B cell (primary cell): ENCODE measurements around the gene ARHGDIG. TPM values are rescaled to one million over a fixed set of nuclear protein-coding genes. Genes with fewer than 3 reads are reported as not detected.

Source experiments
- ATAC-seq: fragments of 200-7000 bp; cut with Tn5 transposase; one replicate; pipeline ENCODE4 v1.10.0; 2021; ENCODE audit warnings: low read depth, mild to moderate bottlenecking, moderate number of reproducible peaks, moderate library complexity
- CTCF ChIA-PET: fragments of 350-600 bp; sonication (Branson Sonifier 250); formaldehyde crosslinking; loops from one replicate; lab custom pipeline; 2021; ENCODE audit warnings: antibody characterized with exemption, inconsistent platforms; lab: Charles Lee
- POLR2A ChIA-PET: fragments of 350-600 bp; sonication (Branson Sonifier 250); formaldehyde crosslinking; loops from one replicate; lab custom pipeline; 2021; ENCODE audit warnings: antibody characterized with exemption; lab: Charles Lee
- DNase-seq: peaks from one replicate; pipeline ENCODE4 v3.0.0; 2013
- H2AFZ ChIP-seq: 2 replicates; pipeline ENCODE4 v1.6.1; 2012; ENCODE audit warnings: mild to moderate bottlenecking, low read depth, low read length; ENCODE audit not compliant: insufficient read depth, poor library complexity, severe bottlenecking
- H3K27ac ChIP-seq, 2 donors: 1 replicate in 1 of 2; 2 replicates in 1 of 2; pipeline ENCODE4 v1.5.1; 2012 to 2013; ENCODE audit warnings: low read length in 2 of 2, mild to moderate bottlenecking in 2 of 2, moderate library complexity in 1 of 2
- H3K27me3 ChIP-seq, 4 experiments: fragments of 200-600 bp in 1 of 4; sonication (generic) in 1 of 4; replicated peaks in 1 of 4; 1 replicate in 2 of 4; 2 replicates in 2 of 4; pipeline versions ENCODE4 v1.6.1 to v1.7.0; 2013 to 2016; ENCODE audit warnings: low read length in 3 of 4, mild to moderate bottlenecking in 2 of 4, mixed read lengths in 1 of 4, moderate library complexity in 1 of 4; ENCODE audit not compliant: insufficient read depth in 4 of 4, control insufficient read depth in 3 of 4; ENCODE audit errors: control extremely low read depth in 1 of 4
- H3K36me3 ChIP-seq, 2 experiments: replicated peaks in 1 of 2; 1 replicate in 1 of 2; 2 replicates in 1 of 2; pipeline versions ENCODE4 v1.6.1 to v1.7.1; 2013; ENCODE audit warnings: low read length in 1 of 2; ENCODE audit not compliant: insufficient read depth in 2 of 2, control insufficient read depth in 1 of 2; ENCODE audit errors: control extremely low read depth in 1 of 2, extremely low read depth in 1 of 2
- H3K4me1 ChIP-seq, 2 donors: fragments of 200-600 bp in 1 of 2; sonication (generic) in 1 of 2; 1 replicate in 1 of 2; 2 replicates in 1 of 2; pipeline versions ENCODE4 v1.5.1 to v1.6.1; 2013 to 2017; ENCODE audit warnings: low read length in 2 of 2; ENCODE audit not compliant: control insufficient read depth in 2 of 2, insufficient read depth in 2 of 2
- H3K4me2 ChIP-seq: replicated peaks from 2 replicates; pipeline ENCODE3; 2012; ENCODE audit warnings: mild to moderate bottlenecking, low read depth, low read length; ENCODE audit not compliant: poor library complexity, severe bottlenecking
- H3K4me3 ChIP-seq, 5 experiments: fragments of 200-600 bp in 1 of 5; sonication (generic) in 1 of 5; 1 replicate in 3 of 5; 2 replicates in 2 of 5; pipeline versions ENCODE4 v1.5.1 to v1.7.0; 2011 to 2016; ENCODE audit warnings: low read length in 4 of 5, mild to moderate bottlenecking in 4 of 5, low read depth in 2 of 5, control low read depth in 1 of 5, moderate library complexity in 1 of 5; ENCODE audit not compliant: insufficient read depth in 1 of 5; ENCODE audit errors: control extremely low read depth in 1 of 5, extremely low read depth in 1 of 5
- H3K79me2 ChIP-seq: fragments of 200-600 bp; sonication (generic); one replicate; pipeline ENCODE4 v1.6.0; 2016; ENCODE audit warnings: low read length; ENCODE audit not compliant: control insufficient read depth, insufficient read depth
- H3K9ac ChIP-seq: fragments of 200-600 bp; sonication (generic); 2 replicates; pipeline ENCODE4 v1.6.1; 2017; ENCODE audit warnings: mild to moderate bottlenecking, low read length, moderate library complexity
- H3K9me3 ChIP-seq, 3 donors: one replicate each; pipeline versions ENCODE4 v1.6.1 to v1.7.1; 2013; ENCODE audit warnings: low read length in 2 of 3; ENCODE audit not compliant: control insufficient read depth in 2 of 3, insufficient read depth in 1 of 3; ENCODE audit errors: control extremely low read depth in 1 of 3
- H4K20me1 ChIP-seq: 2 replicates; pipeline ENCODE4 v1.6.0; 2012; ENCODE audit warnings: mild to moderate bottlenecking, low read length; ENCODE audit not compliant: insufficient read depth, control insufficient read depth, poor library complexity, severe bottlenecking
- H3K27ac Mint-ChIP-seq: one replicate; pipeline ENCODE4 v1.8.0; 2021; ENCODE audit warnings: mixed read lengths
- H3K27me3 Mint-ChIP-seq: one replicate; pipeline ENCODE4 v1.8.0; 2021; ENCODE audit warnings: mixed read lengths
- H3K4me1 Mint-ChIP-seq: one replicate; pipeline ENCODE4 v1.8.0; 2021; ENCODE audit warnings: mixed read lengths
- H3K4me3 Mint-ChIP-seq: one replicate; pipeline ENCODE4 v1.8.0; 2021; ENCODE audit warnings: mixed read lengths
- H3K9me3 Mint-ChIP-seq: one replicate; pipeline ENCODE4 v1.8.0; 2022; ENCODE audit warnings: mixed read lengths; ENCODE audit not compliant: insufficient read depth
- EZH2 ChIP-seq: IDR thresholded peaks from 2 replicates; pipeline ENCODE4 v1.6.1; 2012; ENCODE audit warnings: borderline replicate concordance, low read depth, mild to moderate bottlenecking, moderate library complexity, low read length; ENCODE audit not compliant: insufficient read depth, poor library complexity, severe bottlenecking
- WGBS: methylation state at CpG from one replicate; pipeline ENCODE4 v1.1.5; 2013; ENCODE audit warnings: missing lambda C conversion rate; ENCODE audit not compliant: insufficient coverage; 5-methylcytosine and 5-hydroxymethylcytosine counted together
- intact Hi-C: fragments of 100-400 bp; cut with micrococcal nuclease; formaldehyde crosslinking; loops from one replicate; pipeline ENCODE4 v1.10.0; 2022
- polyA plus RNA-seq: library from polyadenylated mRNA; depleted of rRNA; stranded (reverse); fragments of >200 nt; gene quantifications from 2 replicates; pipeline ENCODE4 v1.2.3, GENCODE V29; 2012
- total RNA-seq, 2 donors: library from RNA; stranded (reverse); fragments of 120-200 nt in 1 of 2; gene quantifications; 1 replicate in 1 of 2; 2 replicates in 1 of 2; pipeline versions ENCODE4 v1.2.3 to v1.2.4, GENCODE V29; 2013 to 2022
- TF ChIP-seq, protein P1 (sequence below): fragments of 200-600 bp; IDR thresholded peaks from one replicate; pipeline ENCODE4 v1.8.0; 2022; ENCODE audit warnings: antibody characterized with exemption, mild to moderate bottlenecking

ARHGDIG gene
- total and polyA plus RNA-seq, 2 donors (not counting 1 experiment from before 2014, with no cell fraction given) = 0.64 TPM; not detected in 1

DNA sequence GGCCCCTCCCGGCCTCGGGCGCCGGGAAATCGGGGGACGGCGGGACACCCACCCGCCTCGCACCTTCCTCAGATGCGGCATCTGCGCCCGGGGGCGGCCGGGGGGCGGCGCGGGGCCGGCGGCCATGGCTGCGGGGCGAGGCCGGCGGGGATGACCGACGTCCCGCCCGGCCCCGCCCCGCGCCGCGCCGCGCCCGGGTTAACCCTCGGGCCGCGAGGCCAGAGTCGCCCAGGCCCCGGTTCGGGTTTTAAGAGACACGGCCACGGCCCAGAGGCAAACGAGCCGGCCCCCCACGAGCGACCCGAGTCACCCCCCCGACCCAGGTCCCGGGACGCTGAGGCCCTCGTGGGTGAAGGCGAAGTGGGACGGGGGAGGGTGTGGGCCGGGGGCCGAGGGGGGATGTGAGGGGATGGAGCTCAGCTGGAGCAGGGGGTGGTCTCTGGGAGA lies 4.6 kb upstream of the ARHGDIG start, which contains the start of gene RGS11:
Gene RGS11, minus strand, starts transcription at position 159 of the 447 bp plus-strand sequence. Its CDS starts 33 bp downstream, at position 126.
- Histone ChIP-seq H3K79me2 (no peaks in the 10 kb centered on the region), H3K9ac (peak within 1 kb of the TSS; percentile 26), H3K36me3 (no peaks in the 10 kb centered on the region), H3K4me1 (peaks cover 0 to 9% of the 10 kb centered on the region in 2 donors), H3K9me3 (no peaks in the 10 kb centered on the region), H2AFZ (peak within 1 kb of the TSS; percentile 54), H3K4me3 (peak within 1 kb of the TSS in 2 of 5 experiments; percentile 15 to 29), H3K4me2 (peak within 1 kb of the TSS; percentile 62), H3K27me3 (peaks cover 0 to 31% (median 6%) of the 10 kb centered on the region in 4 experiments), H4K20me1 (no peaks in the 10 kb centered on the region), H3K27ac (no peak within 1 kb of the TSS)
- intact Hi-C loops = no loop called here
- H3K9me3 Mint-ChIP-seq = no peaks in the 10 kb centered on the region
- 5% methylated on average over 54 of the region's 56 CpGs for WGBS
- DNase-seq (no peak), ATAC-seq (no peak)
- TF ChIP-seq EZH2 = no peak
- TF ChIP-seq, protein P1, sequence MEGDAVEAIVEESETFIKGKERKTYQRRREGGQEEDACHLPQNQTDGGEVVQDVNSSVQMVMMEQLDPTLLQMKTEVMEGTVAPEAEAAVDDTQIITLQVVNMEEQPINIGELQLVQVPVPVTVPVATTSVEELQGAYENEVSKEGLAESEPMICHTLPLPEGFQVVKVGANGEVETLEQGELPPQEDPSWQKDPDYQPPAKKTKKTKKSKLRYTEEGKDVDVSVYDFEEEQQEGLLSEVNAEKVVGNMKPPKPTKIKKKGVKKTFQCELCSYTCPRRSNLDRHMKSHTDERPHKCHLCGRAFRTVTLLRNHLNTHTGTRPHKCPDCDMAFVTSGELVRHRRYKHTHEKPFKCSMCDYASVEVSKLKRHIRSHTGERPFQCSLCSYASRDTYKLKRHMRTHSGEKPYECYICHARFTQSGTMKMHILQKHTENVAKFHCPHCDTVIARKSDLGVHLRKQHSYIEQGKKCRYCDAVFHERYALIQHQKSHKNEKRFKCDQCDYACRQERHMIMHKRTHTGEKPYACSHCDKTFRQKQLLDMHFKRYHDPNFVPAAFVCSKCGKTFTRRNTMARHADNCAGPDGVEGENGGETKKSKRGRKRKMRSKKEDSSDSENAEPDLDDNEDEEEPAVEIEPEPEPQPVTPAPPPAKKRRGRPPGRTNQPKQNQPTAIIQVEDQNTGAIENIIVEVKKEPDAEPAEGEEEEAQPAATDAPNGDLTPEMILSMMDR = no peak
- CTCF ChIA-PET = no interaction called here
- peak within 1 kb of the TSS; percentile 68 for H3K4me3 Mint-ChIP-seq
- no peak within 1 kb of the TSS for H3K27ac Mint-ChIP-seq
- H3K4me1 Mint-ChIP-seq = peaks cover 7% of the 10 kb centered on the region
- peaks cover 25% of the 10 kb centered on the region for H3K27me3 Mint-ChIP-seq
- POLR2A ChIA-PET = no interaction called here

DNA sequence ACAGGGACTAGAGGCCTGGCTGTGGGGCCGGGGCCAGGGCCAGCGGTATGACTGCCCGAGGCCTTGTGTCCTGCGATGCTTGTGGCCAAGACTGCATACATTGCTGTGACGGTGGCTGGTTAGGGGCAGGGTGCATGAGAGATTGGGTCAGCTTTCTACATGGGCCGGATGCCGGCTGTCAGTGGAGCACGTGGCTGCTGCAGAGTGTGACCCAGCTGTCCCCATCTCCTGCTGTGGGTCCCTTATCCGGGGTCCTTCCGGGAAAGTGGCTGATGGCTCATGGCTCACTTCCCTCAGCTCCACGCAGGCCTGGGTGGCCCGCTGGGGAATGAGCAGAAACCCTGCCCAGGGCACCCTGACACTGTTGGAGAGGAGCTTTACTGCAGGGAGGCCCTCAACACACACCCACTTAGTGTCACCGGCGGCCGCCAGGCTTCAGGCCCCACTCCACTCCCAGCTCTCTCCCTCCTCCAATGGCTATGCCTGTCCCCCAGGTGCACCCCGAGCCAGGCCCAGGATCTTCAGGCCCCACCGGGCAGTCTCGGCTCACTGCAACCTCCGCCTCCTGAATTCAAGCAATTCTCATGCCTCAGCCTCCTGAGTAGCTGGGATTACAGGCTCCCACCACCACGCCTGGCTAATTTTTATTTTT lies 3.8 kb upstream of the ARHGDIG start:
- Mint-ChIP-seq H3K27me3 (peaks cover 25% of the 10 kb centered on the region), H3K9me3 (no peaks in the 10 kb centered on the region), H3K4me1 (peaks cover 7% of the 10 kb centered on the region), H3K4me3 (peak overlapping the region; percentile 68), H3K27ac (no peak overlapping the region)
- H3K4me1 ChIP-seq = peaks cover 0 to 13% of the 10 kb centered on the region in 2 donors
- no peak overlapping the region for H2AFZ ChIP-seq
- H3K4me3 ChIP-seq = no peak overlapping the region
- no peak for TF ChIP-seq EZH2
- TF ChIP-seq, protein P1 = no peak
- no peak for DNase-seq
- H3K27ac ChIP-seq = no peak overlapping the region
- H3K79me2 ChIP-seq = no peaks in the 10 kb centered on the region
- H3K9ac ChIP-seq = no peak overlapping the region
- intact Hi-C loops = no loop called here
- no peak for ATAC-seq
- no peaks in the 10 kb centered on the region for H3K9me3 ChIP-seq
- ChIA-PET CTCF (no interaction called here), POLR2A (interaction anchor here (0.5 kb wide), 1 partner anchor 19 kb away, joined by 6 read pairs; no protein-coding TSS in a partner anchor)
- no peaks in the 10 kb centered on the region for H4K20me1 ChIP-seq
- WGBS = 97% methylated on average over 17 of the region's 20 CpGs
- peaks cover 0 to 38% (median 10%) of the 10 kb centered on the region in 4 experiments for H3K27me3 ChIP-seq
- H3K36me3 ChIP-seq = no peaks in the 10 kb centered on the region
- H3K4me2 ChIP-seq = no peak overlapping the region
